T-helper 2 cell treated with Interferon-gamma antibody and Interleukin-4, amounts not matched to agents 5 μg/mL and 100 μg/mL, for 36 hours (primary cell): ENCODE measurements around the gene GPRC5C.
A peak's percentile ranks its signal among the peaks of the same experiment; 100 is the strongest.
"Not testable (repeated sequence)": the region's sequence is repeated elsewhere in the genome, so short reads cannot be mapped to it uniquely, and the experiment has no call there.

Source experiments
- DNase-seq: peaks from one replicate; pipeline ENCODE4 v3.0.0; 2021; ENCODE audit warnings: low spot score
- H3K27ac Mint-ChIP-seq: one replicate; pipeline ENCODE4 v1.8.0; 2021; ENCODE audit warnings: mild to moderate bottlenecking, mixed read lengths
- H3K27me3 Mint-ChIP-seq: one replicate; pipeline ENCODE4 v1.8.0; 2021; ENCODE audit warnings: low read depth, mixed read lengths
- H3K36me3 Mint-ChIP-seq: one replicate; pipeline ENCODE4 v1.8.0; 2021; ENCODE audit warnings: low read depth, mixed read lengths
- H3K4me1 Mint-ChIP-seq: one replicate; pipeline ENCODE4 v1.8.0; 2021; ENCODE audit warnings: low read depth, mixed read lengths
- H3K4me3 Mint-ChIP-seq: one replicate; pipeline ENCODE4 v1.8.0; 2022; ENCODE audit warnings: mild to moderate bottlenecking, moderate library complexity, mixed read lengths
- H3K9me3 Mint-ChIP-seq: one replicate; pipeline ENCODE4 v1.8.0; 2021; ENCODE audit warnings: mixed read lengths

The GPRC5C gene

DNA sequence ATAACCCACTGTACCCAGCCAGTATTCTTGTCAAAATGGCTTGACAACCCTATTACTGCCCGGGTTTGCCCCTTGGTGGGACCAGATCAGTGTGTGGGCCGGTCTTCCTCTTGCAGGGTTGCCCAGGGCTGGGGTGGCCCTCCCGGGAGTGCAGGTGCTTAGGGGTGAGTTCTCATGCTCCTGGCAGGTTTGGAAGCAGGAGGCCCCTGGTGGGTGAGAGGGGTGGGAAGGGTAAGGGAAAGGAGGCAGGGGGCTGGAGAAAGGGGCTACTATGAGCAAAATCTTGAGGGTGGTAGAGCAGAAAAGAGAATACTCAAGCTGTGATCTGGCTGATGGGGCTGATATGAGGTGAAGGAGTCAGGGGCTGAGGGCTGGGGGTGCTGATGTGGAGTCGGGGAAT is 41.0 kb downstream of the GPRC5C start:
- Mint-ChIP-seq H3K4me3 (no peak overlapping the region), H3K4me1 (peaks cover 42% of the 10 kb centered on the region), H3K9me3 (peaks cover 21% of the 10 kb centered on the region), H3K36me3 (peaks cover 70% of the 10 kb centered on the region), H3K27me3 (no peaks in the 10 kb centered on the region), H3K27ac (no peak overlapping the region)
- no peak for DNase-seq

DNA sequence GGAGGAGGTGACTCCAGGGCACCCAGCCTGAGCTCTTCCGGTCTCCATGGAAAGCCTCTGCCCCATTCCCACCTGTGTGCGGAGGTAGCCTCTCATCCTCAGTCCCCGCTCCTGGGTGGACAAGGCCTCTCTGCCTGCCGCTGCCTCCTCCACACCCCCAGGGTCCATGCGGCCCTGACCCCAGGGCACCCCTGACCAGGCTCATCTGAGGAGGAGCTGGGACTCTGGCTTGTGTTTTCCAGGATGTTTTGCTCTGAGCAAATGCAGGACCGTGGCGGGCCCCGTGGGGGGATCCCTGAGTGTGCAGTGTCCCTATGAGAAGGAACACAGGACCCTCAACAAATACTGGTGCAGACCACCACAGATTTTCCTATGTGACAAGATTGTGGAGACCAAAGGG is 41.4 kb downstream of the GPRC5C start:
- peaks cover 74% of the 10 kb centered on the region for H3K36me3 Mint-ChIP-seq
- no peak for DNase-seq
- no peaks in the 10 kb centered on the region for H3K27me3 Mint-ChIP-seq
- H3K4me1 Mint-ChIP-seq, result peaks cover 46% of the 10 kb centered on the region
- H3K27ac Mint-ChIP-seq, result peak overlapping the region; percentile 76
- no peak overlapping the region for H3K4me3 Mint-ChIP-seq
- H3K9me3 Mint-ChIP-seq, result peaks cover 21% of the 10 kb centered on the region

- no peak for DNase-seq
- H3K27ac Mint-ChIP-seq, result no peak overlapping the region
- H3K9me3 Mint-ChIP-seq, result peaks cover 21% of the 10 kb centered on the region
- H3K4me3 Mint-ChIP-seq, result peak overlapping the region; percentile 70
- no peaks in the 10 kb centered on the region for H3K27me3 Mint-ChIP-seq
- peaks cover 78% of the 10 kb centered on the region for H3K36me3 Mint-ChIP-seq
- peaks cover 53% of the 10 kb centered on the region for H3K4me1 Mint-ChIP-seq
These were observed 42.3 kb downstream of the GPRC5C start for GRCh38 chr17:74474043-74474792.

- Mint-ChIP-seq H3K4me1 (peaks cover 58% of the 10 kb centered on the region), H3K36me3 (peaks cover 82% of the 10 kb centered on the region)
These were observed 43.3 kb downstream of the GPRC5C start for GRCh38 chr17:74475189-74475588.

DNA sequence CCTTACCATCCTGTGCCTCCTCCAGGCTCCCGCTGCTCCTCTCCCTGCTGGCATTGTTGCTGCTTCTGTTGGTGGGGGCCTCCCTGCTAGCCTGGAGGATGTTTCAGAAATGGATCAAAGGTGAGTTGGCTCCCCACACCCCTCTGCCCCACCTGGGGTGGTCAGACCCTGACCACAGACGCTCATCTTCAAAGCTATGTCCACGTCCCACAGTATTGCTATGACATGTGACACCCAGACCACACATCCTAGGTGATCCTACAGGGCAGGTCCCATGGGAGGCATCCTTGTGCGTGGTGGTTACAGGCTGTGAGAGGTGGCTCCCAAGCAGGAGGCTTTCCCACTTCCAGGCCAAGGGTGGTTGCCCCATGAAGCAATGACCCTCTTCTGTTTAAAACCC is 45.5 kb downstream of the GPRC5C start:
- Mint-ChIP-seq H3K4me1 (peaks cover 48% of the 10 kb centered on the region), H3K27ac (no peak overlapping the region), H3K4me3 (no peak overlapping the region), H3K27me3 (no peaks in the 10 kb centered on the region), H3K9me3 (peaks cover 21% of the 10 kb centered on the region), H3K36me3 (peaks cover 79% of the 10 kb centered on the region)
- no peak for DNase-seq

More at GRCh38 chr17:74475189-74475588, 43.3 kb downstream of the GPRC5C start:
- no peak overlapping the region for H3K27ac Mint-ChIP-seq
- no peak for DNase-seq
- no peaks in the 10 kb centered on the region for H3K27me3 Mint-ChIP-seq
- peaks cover 21% of the 10 kb centered on the region for H3K9me3 Mint-ChIP-seq
- no peak overlapping the region for H3K4me3 Mint-ChIP-seq

DNA sequence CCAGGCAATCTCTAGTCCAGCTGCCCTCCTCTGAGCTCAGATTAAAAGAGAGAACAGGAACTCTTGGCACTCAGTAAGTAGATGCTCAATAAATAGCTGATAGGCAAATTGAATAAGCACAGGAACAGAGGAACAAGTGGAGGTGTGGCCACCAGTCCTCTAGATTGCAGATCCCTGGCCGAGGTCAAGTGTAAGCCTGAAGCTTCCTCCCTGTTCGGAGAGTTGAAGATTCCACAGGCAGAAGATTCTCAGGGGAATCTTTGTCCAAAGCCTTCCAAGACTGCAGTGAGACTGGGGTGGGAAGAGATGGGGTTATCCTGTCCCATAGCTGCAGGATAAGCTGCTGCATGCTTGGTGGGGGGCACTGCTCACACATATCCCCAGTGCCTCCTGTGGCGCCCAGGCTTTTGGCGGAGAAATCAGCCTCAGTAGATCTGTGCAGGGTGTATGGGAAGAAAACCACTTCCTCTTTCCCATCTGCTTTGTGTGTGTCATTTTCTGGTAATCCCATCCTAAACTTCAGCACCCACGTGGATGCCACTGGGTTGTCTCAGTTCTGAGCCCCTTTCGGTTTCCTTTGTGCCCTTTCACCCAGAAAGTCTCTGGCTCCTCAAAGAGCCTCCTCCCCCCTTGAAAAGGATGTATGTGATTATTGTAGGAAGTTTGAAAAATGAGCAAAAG is 46.7 kb downstream of the GPRC5C start:
- H3K27me3 Mint-ChIP-seq, result no peaks in the 10 kb centered on the region
- peak overlapping the region; percentile 53 for H3K4me3 Mint-ChIP-seq
- H3K4me1 Mint-ChIP-seq, result peaks cover 44% of the 10 kb centered on the region
- H3K36me3 Mint-ChIP-seq, result peaks cover 75% of the 10 kb centered on the region
- peaks cover 21% of the 10 kb centered on the region for H3K9me3 Mint-ChIP-seq
- peak overlapping the region; percentile 83 for H3K27ac Mint-ChIP-seq
- peak; percentile 72 for DNase-seq

- H3K27ac Mint-ChIP-seq, result no peak overlapping the region
- peaks cover 14% of the 10 kb centered on the region for H3K9me3 Mint-ChIP-seq
- H3K36me3 Mint-ChIP-seq, result peaks cover 71% of the 10 kb centered on the region
- H3K27me3 Mint-ChIP-seq, result no peaks in the 10 kb centered on the region
- H3K4me1 Mint-ChIP-seq, result peaks cover 32% of the 10 kb centered on the region
- peak overlapping the region; percentile 49 for H3K4me3 Mint-ChIP-seq
- no peak for DNase-seq
These were observed 48.4 kb downstream of the GPRC5C start for GRCh38 chr17:74480290-74480689.

GRCh38 chr17:74481621-74482020 is 49.7 kb downstream of the GPRC5C start:
- Mint-ChIP-seq H3K4me1 (peaks cover 32% of the 10 kb centered on the region), H3K27ac (no peak overlapping the region), H3K9me3 (peaks cover 2% of the 10 kb centered on the region), H3K27me3 (no peaks in the 10 kb centered on the region), H3K36me3 (peaks cover 63% of the 10 kb centered on the region), H3K4me3 (no peak overlapping the region)
- no peak for DNase-seq

- Mint-ChIP-seq H3K4me3 (no peak overlapping the region), H3K36me3 (peaks cover 54% of the 10 kb centered on the region), H3K4me1 (peaks cover 18% of the 10 kb centered on the region), H3K27me3 (no peaks in the 10 kb centered on the region), H3K27ac (no peak overlapping the region), H3K9me3 (peaks cover 3% of the 10 kb centered on the region)
- DNase-seq, result no peak
These were observed 52.2 kb downstream of the GPRC5C start for GRCh38 chr17:74484066-74484465.

- Mint-ChIP-seq H3K36me3 (peaks cover 50% of the 10 kb centered on the region), H3K27ac (no peak overlapping the region), H3K4me1 (peaks cover 12% of the 10 kb centered on the region), H3K4me3 (no peak overlapping the region), H3K27me3 (peaks cover 3% of the 10 kb centered on the region), H3K9me3 (peaks cover 3% of the 10 kb centered on the region)
- DNase-seq, result no peak
These were observed 53.3 kb downstream of the GPRC5C start for GRCh38 chr17:74485022-74485743.

DNA sequence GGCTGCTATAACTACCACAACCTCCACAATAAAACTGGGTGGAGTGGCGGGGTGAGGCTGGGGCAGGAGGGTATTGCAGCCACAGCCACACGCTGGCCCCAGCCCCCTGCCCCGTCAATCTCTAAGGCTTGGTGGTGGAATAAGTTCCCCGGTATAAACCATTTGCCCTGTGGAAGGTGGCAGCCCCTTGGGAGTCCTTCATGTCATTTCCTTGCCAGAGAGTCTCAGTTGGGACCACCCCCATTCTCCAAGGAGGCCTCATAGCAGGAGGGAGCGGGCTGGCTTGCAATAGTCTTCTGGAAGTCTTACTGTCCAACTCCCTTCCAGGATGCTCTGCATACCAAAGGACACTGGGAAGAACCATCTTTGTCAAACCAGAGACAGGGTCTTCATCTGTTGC is 54.0 kb downstream of the GPRC5C start:
- no peak overlapping the region for H3K4me3 Mint-ChIP-seq
- H3K27ac Mint-ChIP-seq, result no peak overlapping the region
- peaks cover 3% of the 10 kb centered on the region for H3K27me3 Mint-ChIP-seq
- H3K36me3 Mint-ChIP-seq, result peaks cover 46% of the 10 kb centered on the region
- peaks cover 3% of the 10 kb centered on the region for H3K9me3 Mint-ChIP-seq
- H3K4me1 Mint-ChIP-seq, result peaks cover 10% of the 10 kb centered on the region
- no peak for DNase-seq

DNA sequence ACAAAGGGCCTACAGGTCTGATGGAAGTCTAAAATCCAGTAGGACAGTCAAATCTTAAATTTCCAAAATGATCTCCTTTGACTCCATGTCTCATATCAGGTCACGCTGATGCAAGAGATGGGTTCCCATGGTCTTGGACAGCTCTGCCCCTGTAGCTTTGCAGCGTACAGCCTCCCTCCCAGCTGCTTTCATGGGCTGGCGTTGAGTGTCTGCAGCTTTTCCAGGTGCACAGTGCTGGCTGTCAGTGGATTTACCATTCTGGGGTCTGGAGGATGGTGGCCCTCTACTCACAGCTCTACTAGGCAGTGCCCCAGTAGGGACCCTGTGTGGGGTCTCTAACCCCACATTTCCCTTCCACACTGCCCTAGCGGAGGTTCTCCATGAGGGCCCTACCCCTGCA is 56.4 kb downstream of the GPRC5C start:
- H3K27me3 Mint-ChIP-seq, DNase-seq, H3K27ac Mint-ChIP-seq, H3K9me3 Mint-ChIP-seq, H3K4me3 Mint-ChIP-seq: not testable (repeated sequence)
- Mint-ChIP-seq H3K4me1 (peaks cover 14% of the 10 kb centered on the region), H3K36me3 (peaks cover 33% of the 10 kb centered on the region)

GRCh38 chr17:74490716-74491115 is 58.8 kb downstream of the GPRC5C start:
- Mint-ChIP-seq H3K27ac (no peak overlapping the region), H3K36me3 (peaks cover 20% of the 10 kb centered on the region), H3K9me3 (peaks cover 3% of the 10 kb centered on the region), H3K4me1 (peaks cover 14% of the 10 kb centered on the region), H3K27me3 (peaks cover 5% of the 10 kb centered on the region), H3K4me3 (no peak overlapping the region)
- no peak for DNase-seq

- H3K4me1 Mint-ChIP-seq, result peaks cover 14% of the 10 kb centered on the region
- H3K4me3 Mint-ChIP-seq, result no peak overlapping the region
- H3K36me3 Mint-ChIP-seq, result peaks cover 16% of the 10 kb centered on the region
- H3K9me3 Mint-ChIP-seq, result peaks cover 3% of the 10 kb centered on the region
- peaks cover 5% of the 10 kb centered on the region for H3K27me3 Mint-ChIP-seq
- H3K27ac Mint-ChIP-seq, result no peak overlapping the region
- no peak for DNase-seq
These were observed 59.7 kb downstream of the GPRC5C start for GRCh38 chr17:74491626-74492025.
